Measurements from ENCODE around the gene PSMG3. TPM values are rescaled to one million over a fixed set of nuclear protein-coding genes. Genes with fewer than 3 reads are reported as not detected.

PSMG3 gene
- total RNA-seq, 2 experiments from 2014 or later = 13.3 to 13.8 TPM

GRCh38 chr7:1563981-1564602 lies 5.7 kb downstream of the PSMG3 start:
- Histone ChIP-seq H3K4me1 (ENCODE audit: insufficient read depth, low read length) (peaks cover 15% of the 10 kb centered on the region), H3K9me3 (ENCODE audit: control insufficient read depth in 1 of 2, insufficient read depth in 1 of 2, low read length in 2 of 2) (no peaks in the 10 kb centered on the region), H3K4me3 (ENCODE audit: low read length) (no peak overlapping the region), H3K36me3 (ENCODE audit: insufficient read depth, low read length) (peaks cover 19% of the 10 kb centered on the region), H3K27ac (ENCODE audit: low read depth in 1 of 2, low read length in 2 of 2) (no peak overlapping the region), H3K27me3 (ENCODE audit: control insufficient read depth in 1 of 2, insufficient read depth in 2 of 2, low read length in 2 of 2) (no peaks in the 10 kb centered on the region)
- H3K27ac Mint-ChIP-seq = no peak overlapping the region
- POLR2A ChIA-PET = no interaction called here
- H3K4me3 Mint-ChIP-seq = no peak overlapping the region
- H3K9me3 Mint-ChIP-seq = no peaks in the 10 kb centered on the region
- ATAC-seq (ENCODE audit: poor library complexity) (no peak), DNase-seq (no peak)
- no peaks in the 10 kb centered on the region for H3K27me3 Mint-ChIP-seq
- TF ChIP-seq, protein P1, sequence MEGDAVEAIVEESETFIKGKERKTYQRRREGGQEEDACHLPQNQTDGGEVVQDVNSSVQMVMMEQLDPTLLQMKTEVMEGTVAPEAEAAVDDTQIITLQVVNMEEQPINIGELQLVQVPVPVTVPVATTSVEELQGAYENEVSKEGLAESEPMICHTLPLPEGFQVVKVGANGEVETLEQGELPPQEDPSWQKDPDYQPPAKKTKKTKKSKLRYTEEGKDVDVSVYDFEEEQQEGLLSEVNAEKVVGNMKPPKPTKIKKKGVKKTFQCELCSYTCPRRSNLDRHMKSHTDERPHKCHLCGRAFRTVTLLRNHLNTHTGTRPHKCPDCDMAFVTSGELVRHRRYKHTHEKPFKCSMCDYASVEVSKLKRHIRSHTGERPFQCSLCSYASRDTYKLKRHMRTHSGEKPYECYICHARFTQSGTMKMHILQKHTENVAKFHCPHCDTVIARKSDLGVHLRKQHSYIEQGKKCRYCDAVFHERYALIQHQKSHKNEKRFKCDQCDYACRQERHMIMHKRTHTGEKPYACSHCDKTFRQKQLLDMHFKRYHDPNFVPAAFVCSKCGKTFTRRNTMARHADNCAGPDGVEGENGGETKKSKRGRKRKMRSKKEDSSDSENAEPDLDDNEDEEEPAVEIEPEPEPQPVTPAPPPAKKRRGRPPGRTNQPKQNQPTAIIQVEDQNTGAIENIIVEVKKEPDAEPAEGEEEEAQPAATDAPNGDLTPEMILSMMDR (IDR thresholded peaks at IDR 0.05) = no peak
- intact Hi-C loops (cut with DNase I, micrococcal nuclease) = no loop called here
- peaks cover 6% of the 10 kb centered on the region for H3K4me1 Mint-ChIP-seq (ENCODE audit: low read depth)
- H3K36me3 Mint-ChIP-seq (ENCODE audit: low read depth) = peaks cover 12% of the 10 kb centered on the region
- CTCF ChIA-PET = no interaction called here

DNA sequence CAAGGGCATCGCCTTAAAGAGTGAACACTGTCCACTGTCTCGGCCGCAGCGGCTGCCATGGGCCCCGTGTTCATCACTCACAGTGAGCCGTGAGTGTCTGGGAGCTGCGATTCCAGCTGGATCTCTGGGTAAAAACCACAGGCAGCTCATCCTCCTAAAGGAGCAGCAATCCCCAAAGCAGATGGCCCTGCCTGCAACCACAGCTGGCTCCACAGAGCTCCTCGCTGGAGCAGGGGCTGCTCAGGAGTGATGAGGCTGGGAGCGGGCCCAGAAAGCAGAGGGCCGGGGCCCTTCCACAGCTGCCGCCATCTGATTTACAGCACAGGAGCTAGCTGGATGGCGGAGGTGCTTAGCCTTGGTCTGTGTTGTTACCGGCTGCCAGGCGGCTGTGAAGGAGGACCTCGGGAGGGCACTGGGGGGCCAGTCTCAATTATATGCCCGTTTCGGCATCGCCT lies 7.2 kb downstream of the PSMG3 start:
- Histone ChIP-seq H3K9me3 (ENCODE audit: control insufficient read depth in 1 of 2, insufficient read depth in 1 of 2, low read length in 2 of 2) (no peaks in the 10 kb centered on the region), H3K36me3 (ENCODE audit: insufficient read depth, low read length) (peaks cover 12% of the 10 kb centered on the region), H3K4me3 (ENCODE audit: low read length) (no peak overlapping the region), H3K27ac (ENCODE audit: low read depth in 1 of 2, low read length in 2 of 2) (no peak overlapping the region), H3K4me1 (ENCODE audit: insufficient read depth, low read length) (peaks cover 1% of the 10 kb centered on the region), H3K27me3 (ENCODE audit: control insufficient read depth in 1 of 2, insufficient read depth in 2 of 2, low read length in 2 of 2) (no peaks in the 10 kb centered on the region)
- Mint-ChIP-seq H3K4me1 (ENCODE audit: low read depth) (no peaks in the 10 kb centered on the region), H3K27ac (no peak overlapping the region), H3K9me3 (no peaks in the 10 kb centered on the region), H3K27me3 (no peaks in the 10 kb centered on the region), H3K36me3 (ENCODE audit: low read depth) (peaks cover 6% of the 10 kb centered on the region), H3K4me3 (no peak overlapping the region)
- intact Hi-C loops (cut with DNase I, micrococcal nuclease) = no loop called here
- ATAC-seq (ENCODE audit: poor library complexity) (no peak), DNase-seq (no peak)
- ChIA-PET CTCF (no interaction called here), POLR2A (no interaction called here)
- TF ChIP-seq, protein P1 (IDR thresholded peaks at IDR 0.05) = no peak

- TF ChIP-seq, protein P1 (IDR thresholded peaks at IDR 0.05) = no peak
- H3K4me3 ChIP-seq (ENCODE audit: low read length) = no peak overlapping the region
- H3K27ac Mint-ChIP-seq = no peak overlapping the region
- no peaks in the 10 kb centered on the region for H3K9me3 Mint-ChIP-seq
- H3K36me3 Mint-ChIP-seq (ENCODE audit: low read depth) = peaks cover under 1% of the 10 kb centered on the region
- H3K27ac ChIP-seq (ENCODE audit: low read depth in 1 of 2, low read length in 2 of 2) = no peak overlapping the region
- no peak overlapping the region for H3K4me3 Mint-ChIP-seq
- CTCF ChIA-PET = no interaction called here
- ATAC-seq (ENCODE audit: poor library complexity) (no peak), DNase-seq (no peak)
- H3K27me3 Mint-ChIP-seq = no peaks in the 10 kb centered on the region
- POLR2A ChIA-PET = no interaction called here
- H3K4me1 ChIP-seq (ENCODE audit: insufficient read depth, low read length) = no peaks in the 10 kb centered on the region
- no peaks in the 10 kb centered on the region for H3K4me1 Mint-ChIP-seq (ENCODE audit: low read depth)
- H3K36me3 ChIP-seq (ENCODE audit: insufficient read depth, low read length) = peaks cover 7% of the 10 kb centered on the region
- H3K9me3 ChIP-seq (ENCODE audit: control insufficient read depth in 1 of 2, insufficient read depth in 1 of 2, low read length in 2 of 2) = no peaks in the 10 kb centered on the region
- intact Hi-C loops (cut with DNase I, micrococcal nuclease) = no loop called here
- no peaks in the 10 kb centered on the region for H3K27me3 ChIP-seq (ENCODE audit: control insufficient read depth in 1 of 2, insufficient read depth in 2 of 2, low read length in 2 of 2)
Measured at GRCh38 chr7:1562116-1562515, 7.7 kb downstream of the PSMG3 start.
